Renal cortex interstitium (tissue), 11 donors: ENCODE measurements around the gene SPATA25. TPM values are rescaled to one million over a fixed set of nuclear protein-coding genes. Genes with fewer than 3 reads are reported as not detected.
"Not testable (repeated sequence)": the region's sequence is repeated elsewhere in the genome, so short reads cannot be mapped to it uniquely, and the experiment has no call there.

Experiments used
- DNase-seq, 11 donors: peaks; one replicate each; pipeline ENCODE4 v3.0.0-alpha.2; 2013; ENCODE audit warnings: low read depth in 9 of 11, low spot score in 4 of 11; ENCODE audit errors: extremely low read depth in 1 of 11
- polyA plus RNA-seq, 3 donors: library from polyadenylated mRNA; unstranded; fragments of 120-200 nt; gene quantifications; one replicate each; pipeline ENCODE4 v1.2.1, GENCODE V29; 2013; ENCODE audit not compliant: insufficient read length in 3 of 3

SPATA25 gene
- polyA plus RNA-seq, 3 donors, result 2.7 to 7.2 (median 3.5) TPM

GRCh38 chr20:45880988-45881788 is 6.2 kb downstream of the SPATA25 start, which contains the start of gene ZSWIM1:
TSS of gene ZSWIM1 (plus strand) at chr20:45881227. CDS start at chr20:45882593, 1,366 bp downstream.
- peak; percentile 99 to 100 (median 99) for DNase-seq

- DNase-seq, result no peak
Measured at GRCh38 chr20:45878076-45878761, 9.2 kb downstream of the SPATA25 start.

GRCh38 chr20:45874576-45874975 is 12.8 kb downstream of the SPATA25 start:
- no peak for DNase-seq

- not testable (repeated sequence) for DNase-seq
Measured at GRCh38 chr20:45874104-45874481, 13.3 kb downstream of the SPATA25 start.

- DNase-seq, result no peak
Measured at GRCh38 chr20:45873409-45874103, 13.9 kb downstream of the SPATA25 start.

GRCh38 chr20:45872626-45873025 is 14.8 kb downstream of the SPATA25 start:
- DNase-seq, result no peak

GRCh38 chr20:45867819-45868176 is 19.6 kb downstream of the SPATA25 start:
- no peak for DNase-seq

- no peak for DNase-seq
Measured at GRCh38 chr20:45867136-45867818, 20.1 kb downstream of the SPATA25 start.

- DNase-seq, result no peak
Measured at GRCh38 chr20:45866454-45866853, 21.0 kb downstream of the SPATA25 start.

GRCh38 chr20:45863543-45864470 is 23.6 kb downstream of the SPATA25 start:
- DNase-seq, result no peak

- DNase-seq, result no peak
Measured at GRCh38 chr20:45861221-45862075, 26.0 kb downstream of the SPATA25 start.

- no peak for DNase-seq
Measured at GRCh38 chr20:45860560-45861220, 26.7 kb downstream of the SPATA25 start.

GRCh38 chr20:45859916-45860315 is 27.5 kb downstream of the SPATA25 start:
- DNase-seq, result peak in 3 of 11 donors; percentile 24 to 38 (median 29)

GRCh38 chr20:45857882-45858216 is 29.6 kb downstream of the SPATA25 start:
- no peak for DNase-seq

GRCh38 chr20:45857114-45857881 is 30.1 kb downstream of the SPATA25 start, which contains the start of the genes ACOT8 and ZSWIM3:
TSS of gene ACOT8 (minus strand) at chr20:45857392. CDS start at chr20:45857315, 77 bp downstream.
TSS of gene ZSWIM3 (plus strand) at chr20:45857614. CDS start at chr20:45857826, 212 bp downstream.
- DNase-seq, result peak; percentile 100

- no peak for DNase-seq
Measured at GRCh38 chr20:45853484-45853883, 33.9 kb downstream of the SPATA25 start.
